NCI-H526 (cell line): ENCODE data around the gene HILPDA.
"Not testable (repeated sequence)": the region's sequence is repeated elsewhere in the genome, so short reads cannot be mapped to it uniquely, and the experiment has no call there.

Experiments used
- DNase-seq, 2 experiments: peaks; one replicate each; lab custom pipeline; 2025; lab: John Stamatoyannopoulos, UW

HILPDA gene

DNA sequence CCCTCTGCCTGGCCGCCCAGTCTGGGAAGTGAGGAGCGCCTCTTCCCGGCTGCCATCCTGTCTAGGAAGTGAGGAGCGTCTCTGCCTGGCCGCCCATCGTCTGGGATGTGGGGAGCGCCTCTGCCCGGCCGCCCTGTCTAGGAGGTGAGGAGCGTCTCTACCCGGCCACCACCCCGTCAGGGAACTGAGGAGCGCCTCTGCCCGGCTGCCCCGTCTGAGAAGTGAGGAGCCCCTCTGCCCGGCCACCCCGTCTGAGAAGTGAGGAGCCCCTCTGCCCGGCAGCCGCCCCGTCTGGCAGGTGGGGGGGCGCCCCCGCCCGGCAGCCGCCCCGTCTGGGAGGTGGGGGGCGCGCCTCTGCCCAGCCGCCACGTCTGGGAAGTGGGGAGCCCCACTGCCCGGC is 7.7 kb downstream of the HILPDA start:
- not testable (repeated sequence) for DNase-seq

DNA sequence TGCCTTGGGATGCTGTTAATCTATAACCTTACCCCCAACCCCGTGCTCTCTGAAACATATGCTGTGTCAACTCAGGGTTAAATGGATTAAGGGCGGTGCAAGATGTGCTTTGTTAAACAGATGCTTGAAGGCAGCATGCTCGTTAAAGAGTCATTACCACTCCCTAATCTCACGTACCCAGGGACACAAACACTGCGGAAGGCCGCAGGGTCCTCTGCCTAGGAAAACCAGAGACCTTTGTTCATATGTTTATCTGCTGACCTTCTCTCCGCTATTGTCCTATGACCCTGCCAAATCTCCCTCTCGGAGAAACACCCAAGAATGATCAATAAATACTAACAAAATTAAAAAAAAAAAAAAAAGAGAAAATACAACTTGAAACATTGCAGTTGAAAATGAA is 8.3 kb downstream of the HILPDA start:
- not testable (repeated sequence) for DNase-seq

DNA sequence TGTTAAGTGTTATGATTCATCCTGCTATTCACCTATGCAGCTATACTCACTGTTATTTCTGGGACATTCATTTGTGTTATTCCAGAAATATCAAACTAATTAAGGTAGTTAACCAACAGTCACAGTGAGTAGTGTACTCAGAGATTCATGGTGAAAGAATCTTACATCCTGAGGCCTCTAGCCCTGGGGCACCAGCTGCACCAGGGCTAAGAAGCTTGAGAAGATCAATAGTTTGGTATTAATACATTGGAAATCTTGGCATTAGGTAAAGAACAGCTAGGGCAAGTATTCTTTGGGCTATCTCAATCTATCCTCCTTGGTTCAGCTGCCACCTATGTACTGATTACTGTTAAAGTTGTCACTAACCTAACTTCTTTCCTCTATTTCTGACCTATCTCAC is 11.2 kb downstream of the HILPDA start:
- not testable (repeated sequence) for DNase-seq

DNA sequence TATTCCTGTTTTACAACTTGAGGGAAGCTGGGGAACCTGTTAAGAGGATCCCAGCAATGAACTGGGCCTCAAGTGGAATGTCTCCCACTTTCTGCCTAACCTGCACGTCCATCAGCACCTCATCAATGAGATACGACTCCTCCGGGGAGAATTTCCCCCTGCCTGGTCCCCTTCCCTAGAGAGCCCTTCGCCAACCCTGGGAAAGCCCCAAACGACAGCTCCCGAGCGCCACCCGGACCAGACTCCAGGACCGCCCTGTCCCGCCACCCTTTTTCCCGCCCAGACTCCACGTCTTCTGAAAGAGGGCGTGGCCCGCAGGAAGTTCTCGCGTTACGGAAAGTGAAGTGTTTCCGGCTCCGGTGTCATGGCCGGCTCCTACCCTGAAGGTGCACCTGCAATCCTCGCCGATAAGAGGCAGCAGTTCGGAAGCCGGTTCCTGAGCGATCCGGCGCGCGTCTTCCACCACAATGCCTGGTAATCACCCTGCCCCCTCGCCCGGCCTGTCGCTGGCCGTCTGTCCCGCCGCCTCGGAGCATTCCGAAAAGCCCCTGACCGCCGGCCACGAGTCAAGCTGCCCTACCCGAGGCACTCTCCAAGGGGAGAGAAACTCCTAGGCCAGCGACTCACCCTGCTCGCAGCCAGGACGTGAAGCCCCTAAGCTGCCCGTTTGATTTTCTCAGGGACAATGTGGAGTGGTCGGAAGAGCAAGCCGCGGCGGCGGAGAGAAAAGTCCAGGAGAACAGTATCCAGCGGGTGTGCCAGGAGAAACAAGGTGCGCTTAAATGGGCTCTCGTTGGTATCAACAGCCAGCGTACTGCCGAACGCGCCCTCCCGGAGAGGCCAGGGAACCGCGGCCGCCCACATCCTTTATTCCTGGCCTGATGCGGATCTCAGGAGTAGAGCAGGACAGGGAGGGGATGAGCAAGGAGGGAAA is 21.0 kb downstream of the HILPDA start, which contains the start of gene METTL2B:
METTL2B (plus strand) TSS at position 347 of the 934 bp plus-strand sequence; CDS start at position 365, 18 bp downstream.
- peak; percentile 94 to 99 for DNase-seq

DNA sequence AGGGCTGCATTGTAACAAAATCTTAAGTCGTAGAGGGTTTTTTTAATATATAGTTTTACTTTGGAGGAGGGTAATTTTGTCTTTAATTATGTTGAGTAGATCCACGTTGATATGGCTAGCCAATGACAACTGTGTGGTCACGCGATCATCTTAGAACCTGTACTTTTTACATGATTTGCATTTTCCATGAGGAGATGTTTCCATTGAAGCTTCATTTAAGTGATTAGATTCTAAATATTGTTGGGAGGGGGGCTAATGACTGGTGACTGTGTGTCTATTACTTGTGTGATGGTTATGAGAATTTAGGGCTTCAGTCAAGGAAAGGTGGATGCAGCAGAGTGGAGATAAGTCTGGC is 21.6 kb downstream of the HILPDA start:
- DNase-seq: not testable (repeated sequence)

DNA sequence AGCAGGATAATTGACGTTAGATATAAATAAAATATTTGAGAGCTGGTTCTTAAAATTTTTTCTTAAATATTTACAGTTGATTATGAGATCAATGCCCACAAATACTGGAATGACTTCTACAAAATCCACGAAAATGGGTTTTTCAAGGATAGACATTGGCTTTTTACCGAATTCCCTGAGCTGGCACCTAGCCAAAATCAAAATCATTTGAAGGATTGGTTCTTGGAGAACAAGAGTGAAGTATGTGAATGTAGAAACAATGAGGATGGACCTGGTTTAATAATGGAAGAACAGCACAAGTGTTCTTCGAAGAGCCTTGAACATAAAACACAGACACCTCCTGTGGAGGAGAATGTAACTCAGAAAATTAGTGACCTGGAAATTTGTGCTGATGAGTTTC is 23.4 kb downstream of the HILPDA start:
- DNase-seq: not testable (repeated sequence)

DNA sequence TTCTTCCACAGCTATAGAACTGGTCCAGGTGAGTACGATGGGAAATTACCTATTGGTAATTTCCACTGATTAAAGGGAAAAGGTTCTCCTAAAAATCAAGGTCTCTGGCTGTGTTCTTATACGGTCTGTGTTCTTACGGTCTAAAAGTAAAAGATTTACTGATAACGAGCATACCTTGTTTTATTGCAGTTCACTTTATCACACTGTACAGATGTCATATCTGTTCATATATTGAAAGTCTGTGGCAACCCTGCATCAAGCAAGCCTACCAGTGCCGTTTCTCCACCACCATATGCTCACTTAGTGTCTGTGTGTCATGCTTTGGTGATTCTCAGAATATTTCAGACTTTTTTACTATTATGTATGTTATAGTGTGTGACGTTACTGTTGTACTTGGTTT is 32.5 kb downstream of the HILPDA start:
- not testable (repeated sequence) for DNase-seq

DNA sequence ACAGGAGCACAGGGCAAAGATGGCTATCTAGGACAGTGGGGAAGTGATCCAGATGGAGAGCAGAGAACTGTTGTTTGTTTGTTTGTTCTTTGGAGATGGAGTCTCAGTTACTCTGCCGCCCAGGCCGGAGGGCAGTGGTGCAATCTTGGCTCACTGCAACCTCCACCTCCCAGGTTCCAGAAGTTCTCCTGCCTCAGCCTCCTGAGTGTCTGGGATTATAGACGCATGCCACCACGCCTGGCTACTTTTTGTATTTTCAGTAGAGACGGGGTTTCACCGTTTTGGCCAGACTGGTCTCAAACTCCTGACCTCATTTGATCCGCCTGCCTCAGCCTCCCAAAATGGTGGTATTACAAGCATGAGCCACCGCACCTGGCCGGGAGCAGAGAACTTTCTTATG is 41.7 kb downstream of the HILPDA start:
- no peak for DNase-seq

DNA sequence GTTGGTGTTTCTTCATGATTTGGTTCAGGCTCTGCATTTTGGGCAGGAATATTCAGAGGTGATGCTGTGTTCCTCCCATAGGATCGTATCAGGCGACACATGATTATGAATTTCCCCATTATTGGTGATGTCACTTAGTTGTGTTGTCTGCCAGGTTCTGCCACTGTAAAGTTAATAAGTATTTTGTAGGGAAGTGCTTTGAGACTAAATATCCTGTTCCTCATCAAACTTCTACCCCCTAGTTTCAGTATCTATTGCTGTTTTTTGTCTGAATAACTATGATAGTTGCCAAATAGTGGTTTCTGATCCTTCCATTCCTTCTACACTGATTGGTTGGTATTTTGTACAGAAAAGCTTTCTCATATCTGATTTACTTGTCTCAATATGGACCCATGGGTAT is 49.7 kb downstream of the HILPDA start:
- not testable (repeated sequence) for DNase-seq

DNA sequence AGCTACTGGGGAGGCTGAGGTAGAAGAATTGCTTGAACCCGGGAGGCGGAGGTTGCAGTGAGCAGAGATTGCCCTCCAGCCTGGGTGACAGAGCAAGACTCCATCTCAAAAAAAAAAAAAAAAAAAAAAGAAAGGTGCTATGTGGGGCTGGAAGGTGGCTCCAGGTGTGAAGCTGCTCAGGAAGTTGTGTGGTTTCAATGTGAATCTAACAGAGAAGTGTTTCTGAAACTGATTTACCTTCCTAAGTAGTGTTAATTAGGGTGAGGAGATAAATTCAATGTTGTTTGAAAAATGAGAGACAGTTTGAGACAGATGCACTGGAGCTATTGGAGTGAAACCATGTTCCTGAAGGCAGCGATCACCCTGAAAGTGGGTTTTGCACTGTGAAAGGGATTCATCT is 51.1 kb downstream of the HILPDA start:
- not testable (repeated sequence) for DNase-seq

DNA sequence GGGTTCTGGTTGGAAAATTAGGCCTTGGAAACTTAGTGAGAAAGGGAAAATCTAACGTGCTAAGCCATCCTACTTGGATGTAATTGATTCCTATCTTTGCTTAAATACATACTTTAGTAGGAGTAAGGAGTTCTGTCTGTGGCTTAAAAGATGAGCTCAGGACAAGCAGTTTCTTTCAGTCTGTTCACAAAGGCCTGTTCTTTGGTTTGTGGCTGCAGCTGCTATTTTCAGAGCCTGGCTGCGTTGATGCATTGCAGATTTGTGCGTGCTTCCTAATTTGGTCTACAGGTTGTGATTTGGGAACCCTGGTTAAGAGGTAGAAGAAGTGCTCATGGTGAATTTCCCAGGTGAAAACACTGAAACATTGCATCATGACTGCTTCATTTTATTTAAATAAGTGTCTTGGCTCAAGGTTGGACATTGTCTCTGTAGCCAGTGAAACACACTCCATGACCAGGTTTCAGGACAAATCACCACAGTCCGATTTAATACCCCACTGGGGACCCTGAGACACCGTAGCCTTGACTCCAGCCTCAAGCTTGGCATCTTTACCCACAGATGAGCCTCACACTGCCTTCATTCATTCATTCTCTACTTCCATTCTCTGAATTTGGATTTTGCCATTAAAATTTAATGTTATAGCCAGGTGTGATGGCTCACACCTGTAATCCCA is 51.8 kb downstream of the HILPDA start:
- DNase-seq: not testable (repeated sequence)
